Measurements from ENCODE around the gene SIGLEC6. TPM values are rescaled to one million over a fixed set of nuclear protein-coding genes. Genes with fewer than 3 reads are reported as not detected.

Gene SIGLEC6
- total RNA-seq, 1 experiment from 2014 or later = 0.31 TPM

DNA sequence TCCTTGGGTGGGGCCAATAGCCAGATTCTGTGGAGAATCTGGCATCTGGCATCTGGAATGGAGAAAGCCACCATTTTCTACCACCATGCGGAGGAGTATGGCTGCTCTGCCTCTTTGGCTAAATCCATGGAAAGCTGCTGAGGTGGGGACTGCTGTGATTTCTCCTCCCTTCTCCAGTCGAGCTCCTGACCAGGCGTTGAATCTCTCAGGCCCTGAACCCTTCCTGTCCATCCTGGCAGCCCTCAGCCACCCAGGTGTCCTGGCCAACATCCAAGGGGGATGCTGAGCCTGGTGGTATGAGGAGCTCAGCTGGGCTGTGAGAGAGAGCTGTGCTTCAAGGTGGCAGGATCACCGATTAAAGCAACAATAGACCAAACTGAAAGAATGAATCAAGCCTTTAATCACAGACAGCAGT lies 17.4 kb upstream of the SIGLEC6 start:
- no peak overlapping the region for H2BK12ac ChIP-seq (ENCODE audit: insufficient read length, low read depth, low read length)
- peaks cover 46 to 95% of the 10 kb centered on the region in 2 experiments for H3K9me3 Mint-ChIP-seq
- H3K9me3 ChIP-seq (ENCODE audit: control insufficient read depth, low read depth, low read length) = no peaks in the 10 kb centered on the region
- H3K27me3 Mint-ChIP-seq (ENCODE audit: low read depth) = peaks cover 62% of the 10 kb centered on the region
- H4K5ac ChIP-seq (ENCODE audit: insufficient read length, low read depth, low read length) = no peak overlapping the region
- H3K4ac ChIP-seq (ENCODE audit: low read depth, low read length) = no peak overlapping the region
- H3K4me2 ChIP-seq (ENCODE audit: insufficient read depth, insufficient read length, low read length) = no peak overlapping the region
- H2BK20ac ChIP-seq (ENCODE audit: low read depth, low read length, poor library complexity, severe bottlenecking) = no peak overlapping the region
- H3K18ac ChIP-seq (ENCODE audit: insufficient read length, low read depth, low read length) = no peak overlapping the region
- peaks cover 0 to 4% (median 0%) of the 10 kb centered on the region in 3 experiments; a peak in 3 of 7 replicates for H3K36me3 Mint-ChIP-seq (ENCODE audit: insufficient read depth in 1 of 3, low read depth in 3 of 3)
- H2BK5ac ChIP-seq (ENCODE audit: insufficient read length, low read length) = no peak overlapping the region
- no peak overlapping the region for H3T11ph ChIP-seq (ENCODE audit: low read length)
- no peak overlapping the region for H3K9ac ChIP-seq (ENCODE audit: extremely low read depth, insufficient read length, low read length)
- no peak overlapping the region for H2AK5ac ChIP-seq (ENCODE audit: insufficient read length, low read length)
- H3K27me3 ChIP-seq (ENCODE audit: insufficient read depth, low read length) = no peaks in the 10 kb centered on the region
- no peaks in the 10 kb centered on the region for H3K23me2 ChIP-seq (ENCODE audit: insufficient read length, low read depth, low read length, poor library complexity, severe bottlenecking)
- no peak overlapping the region for H4K8ac ChIP-seq (replicated peaks; ENCODE audit: insufficient read length, low read depth, low read length)
- H3K56ac ChIP-seq (ENCODE audit: insufficient read length, low read depth, low read length) = no peak overlapping the region
- H3K4me3 Mint-ChIP-seq = no peak overlapping the region
- no peaks in the 10 kb centered on the region for H3K79me2 ChIP-seq (ENCODE audit: insufficient read depth, low read length)
- H3K27ac Mint-ChIP-seq = no peak overlapping the region
- TF ChIP-seq, protein P1, sequence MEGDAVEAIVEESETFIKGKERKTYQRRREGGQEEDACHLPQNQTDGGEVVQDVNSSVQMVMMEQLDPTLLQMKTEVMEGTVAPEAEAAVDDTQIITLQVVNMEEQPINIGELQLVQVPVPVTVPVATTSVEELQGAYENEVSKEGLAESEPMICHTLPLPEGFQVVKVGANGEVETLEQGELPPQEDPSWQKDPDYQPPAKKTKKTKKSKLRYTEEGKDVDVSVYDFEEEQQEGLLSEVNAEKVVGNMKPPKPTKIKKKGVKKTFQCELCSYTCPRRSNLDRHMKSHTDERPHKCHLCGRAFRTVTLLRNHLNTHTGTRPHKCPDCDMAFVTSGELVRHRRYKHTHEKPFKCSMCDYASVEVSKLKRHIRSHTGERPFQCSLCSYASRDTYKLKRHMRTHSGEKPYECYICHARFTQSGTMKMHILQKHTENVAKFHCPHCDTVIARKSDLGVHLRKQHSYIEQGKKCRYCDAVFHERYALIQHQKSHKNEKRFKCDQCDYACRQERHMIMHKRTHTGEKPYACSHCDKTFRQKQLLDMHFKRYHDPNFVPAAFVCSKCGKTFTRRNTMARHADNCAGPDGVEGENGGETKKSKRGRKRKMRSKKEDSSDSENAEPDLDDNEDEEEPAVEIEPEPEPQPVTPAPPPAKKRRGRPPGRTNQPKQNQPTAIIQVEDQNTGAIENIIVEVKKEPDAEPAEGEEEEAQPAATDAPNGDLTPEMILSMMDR (conservative IDR thresholded peaks at IDR 0.05) = no peak
- no peak overlapping the region for H4K91ac ChIP-seq (ENCODE audit: insufficient read length, low read depth, low read length)
- no peak overlapping the region for H2AFZ ChIP-seq (ENCODE audit: low read length)
- H2BK120ac ChIP-seq (ENCODE audit: low read depth, low read length, poor library complexity, severe bottlenecking) = no peak overlapping the region
- no peaks in the 10 kb centered on the region; the same call in 1 of the 2 replicates for H3K4me1 ChIP-seq (ENCODE audit: insufficient read depth, low read length)
- no peak overlapping the region for H3K14ac ChIP-seq (ENCODE audit: insufficient read depth, low read length)
- no peaks in the 10 kb centered on the region for H3K79me1 ChIP-seq (ENCODE audit: insufficient read depth, low read depth, low read length, poor library complexity, severe bottlenecking)
- H4K20me1 ChIP-seq (ENCODE audit: control insufficient read depth, insufficient read depth, insufficient read length) = no peaks in the 10 kb centered on the region
- H3K4me1 Mint-ChIP-seq = peaks cover 0 to 6% of the 10 kb centered on the region in 2 experiments; a peak in 2 of 4 replicates
- WGBS (ENCODE audit: extremely low coverage, insufficient read length, low lambda C conversion rate) = no CpG with 5 or more reads among the region's 4 CpGs
- no peak overlapping the region for H3K27ac ChIP-seq (ENCODE audit: insufficient read length, low read depth, low read length)
- no peak for DNase-seq
- no peak overlapping the region for H2BK15ac ChIP-seq (ENCODE audit: low read depth, low read length)
- H3K23ac ChIP-seq (ENCODE audit: insufficient read length, low read depth, low read length) = no peak overlapping the region

Measured in H9 (cell line).